Neural cell (in vitro differentiated cells): ENCODE results near the gene EEF1B2.
"Not testable (repeated sequence)": the region's sequence is repeated elsewhere in the genome, so short reads cannot be mapped to it uniquely, and the experiment has no call there.

Experiments used
- EP300 ChIP-seq: fragments of 450-650 bp; conservative IDR thresholded peaks from 2 replicates; pipeline ENCODE4 v1.6.1; 2014; ENCODE audit warnings: antibody characterized with exemption, mild to moderate bottlenecking, moderate library complexity; ENCODE audit not compliant: poor library complexity, severe bottlenecking
- EZH2 ChIP-seq: fragments of 200-600, 300-800 bp; shearing (Covaris generic), sonication (generic); IDR thresholded peaks from 2 replicates; pipeline ENCODE4 v1.6.1; 2014; ENCODE audit warnings: antibody characterized with exemption, low read length, borderline replicate concordance, mild to moderate bottlenecking; ENCODE audit not compliant: insufficient read depth, poor library complexity, severe bottlenecking
- MXI1 ChIP-seq: fragments of 450-650 bp; conservative IDR thresholded peaks from 2 replicates; pipeline ENCODE4 v1.6.1; 2014; ENCODE audit warnings: antibody characterized with exemption, mild to moderate bottlenecking; ENCODE audit not compliant: poor library complexity, severe bottlenecking
- POLR2AphosphoS5 ChIP-seq: IDR thresholded peaks from 2 replicates; pipeline ENCODE4 v1.6.1; 2012
- RAD21 ChIP-seq: fragments of 450-650 bp; conservative IDR thresholded peaks from 2 replicates; pipeline ENCODE4 v1.6.1; 2014; ENCODE audit warnings: antibody characterized with exemption, mild to moderate bottlenecking, moderate library complexity
- SMC3 ChIP-seq: fragments of 450-650 bp; conservative IDR thresholded peaks from 2 replicates; pipeline ENCODE4 v1.6.1; 2014; ENCODE audit warnings: antibody characterized with exemption, mild to moderate bottlenecking, moderate library complexity; ENCODE audit not compliant: poor library complexity
- TAF1 ChIP-seq: IDR thresholded peaks from 2 replicates; pipeline ENCODE4 v1.6.1; 2012; ENCODE audit warnings: low read depth
- TF ChIP-seq, protein P1 (sequence below): fragments of 450-650 bp; IDR thresholded peaks from 2 replicates; pipeline ENCODE4 v1.5.1; 2014; ENCODE audit warnings: antibody characterized with exemption, mild to moderate bottlenecking, moderate library complexity; ENCODE audit not compliant: poor library complexity, severe bottlenecking
- TF ChIP-seq, protein P2 (sequence below): IDR thresholded peaks from 2 replicates; pipeline ENCODE4 v1.6.1; 2012; ENCODE audit warnings: borderline replicate concordance

DNA sequence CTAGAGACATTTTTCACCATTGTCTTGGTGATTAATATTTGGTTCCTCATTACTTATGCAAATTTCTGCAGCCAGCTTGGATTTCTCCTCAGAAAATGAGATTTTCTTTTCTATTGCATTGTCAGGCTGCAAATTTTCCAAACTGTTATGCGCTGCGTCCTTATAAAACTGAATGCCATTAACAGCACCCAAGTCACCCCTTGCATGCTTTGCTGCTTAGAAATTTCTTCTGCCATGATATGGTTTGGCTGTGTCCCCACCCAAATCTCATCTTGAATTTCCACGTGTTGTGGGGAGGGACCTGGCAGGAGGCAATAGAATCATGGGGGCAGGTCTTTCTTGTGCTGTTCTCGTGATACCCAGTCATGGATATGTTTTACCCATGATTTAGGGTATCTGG, 8.5 kb downstream of the EEF1B2 start:
- TF ChIP-seq, protein P1, sequence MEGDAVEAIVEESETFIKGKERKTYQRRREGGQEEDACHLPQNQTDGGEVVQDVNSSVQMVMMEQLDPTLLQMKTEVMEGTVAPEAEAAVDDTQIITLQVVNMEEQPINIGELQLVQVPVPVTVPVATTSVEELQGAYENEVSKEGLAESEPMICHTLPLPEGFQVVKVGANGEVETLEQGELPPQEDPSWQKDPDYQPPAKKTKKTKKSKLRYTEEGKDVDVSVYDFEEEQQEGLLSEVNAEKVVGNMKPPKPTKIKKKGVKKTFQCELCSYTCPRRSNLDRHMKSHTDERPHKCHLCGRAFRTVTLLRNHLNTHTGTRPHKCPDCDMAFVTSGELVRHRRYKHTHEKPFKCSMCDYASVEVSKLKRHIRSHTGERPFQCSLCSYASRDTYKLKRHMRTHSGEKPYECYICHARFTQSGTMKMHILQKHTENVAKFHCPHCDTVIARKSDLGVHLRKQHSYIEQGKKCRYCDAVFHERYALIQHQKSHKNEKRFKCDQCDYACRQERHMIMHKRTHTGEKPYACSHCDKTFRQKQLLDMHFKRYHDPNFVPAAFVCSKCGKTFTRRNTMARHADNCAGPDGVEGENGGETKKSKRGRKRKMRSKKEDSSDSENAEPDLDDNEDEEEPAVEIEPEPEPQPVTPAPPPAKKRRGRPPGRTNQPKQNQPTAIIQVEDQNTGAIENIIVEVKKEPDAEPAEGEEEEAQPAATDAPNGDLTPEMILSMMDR = not testable (repeated sequence)
- TF ChIP-seq EP300, TAF1, EZH2, POLR2AphosphoS5, SMC3, RAD21, MXI1: not testable (repeated sequence)
- TF ChIP-seq, protein P2, sequence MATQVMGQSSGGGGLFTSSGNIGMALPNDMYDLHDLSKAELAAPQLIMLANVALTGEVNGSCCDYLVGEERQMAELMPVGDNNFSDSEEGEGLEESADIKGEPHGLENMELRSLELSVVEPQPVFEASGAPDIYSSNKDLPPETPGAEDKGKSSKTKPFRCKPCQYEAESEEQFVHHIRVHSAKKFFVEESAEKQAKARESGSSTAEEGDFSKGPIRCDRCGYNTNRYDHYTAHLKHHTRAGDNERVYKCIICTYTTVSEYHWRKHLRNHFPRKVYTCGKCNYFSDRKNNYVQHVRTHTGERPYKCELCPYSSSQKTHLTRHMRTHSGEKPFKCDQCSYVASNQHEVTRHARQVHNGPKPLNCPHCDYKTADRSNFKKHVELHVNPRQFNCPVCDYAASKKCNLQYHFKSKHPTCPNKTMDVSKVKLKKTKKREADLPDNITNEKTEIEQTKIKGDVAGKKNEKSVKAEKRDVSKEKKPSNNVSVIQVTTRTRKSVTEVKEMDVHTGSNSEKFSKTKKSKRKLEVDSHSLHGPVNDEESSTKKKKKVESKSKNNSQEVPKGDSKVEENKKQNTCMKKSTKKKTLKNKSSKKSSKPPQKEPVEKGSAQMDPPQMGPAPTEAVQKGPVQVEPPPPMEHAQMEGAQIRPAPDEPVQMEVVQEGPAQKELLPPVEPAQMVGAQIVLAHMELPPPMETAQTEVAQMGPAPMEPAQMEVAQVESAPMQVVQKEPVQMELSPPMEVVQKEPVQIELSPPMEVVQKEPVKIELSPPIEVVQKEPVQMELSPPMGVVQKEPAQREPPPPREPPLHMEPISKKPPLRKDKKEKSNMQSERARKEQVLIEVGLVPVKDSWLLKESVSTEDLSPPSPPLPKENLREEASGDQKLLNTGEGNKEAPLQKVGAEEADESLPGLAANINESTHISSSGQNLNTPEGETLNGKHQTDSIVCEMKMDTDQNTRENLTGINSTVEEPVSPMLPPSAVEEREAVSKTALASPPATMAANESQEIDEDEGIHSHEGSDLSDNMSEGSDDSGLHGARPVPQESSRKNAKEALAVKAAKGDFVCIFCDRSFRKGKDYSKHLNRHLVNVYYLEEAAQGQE = not testable (repeated sequence)
